Adrenal gland (tissue), 5 donors: Measurements from ENCODE around the gene FARP1.

ENCODE experiments used
- POLR2A ChIP-seq, 2 donors: fragments of 450-650 bp; IDR thresholded peaks; one replicate each; pipeline ENCODE4 v1.6.1; 2017; ENCODE audit warnings: antibody characterized with exemption in 2 of 2, mild to moderate bottlenecking in 2 of 2, moderate library complexity in 1 of 2
- TF ChIP-seq, protein P1 (sequence below), 6 experiments: fragments of 450-650 bp in 4 of 6; fragments of 200-600 bp in 2 of 6; sonication (generic) in 1 of 6; IDR thresholded peaks; 1 replicate in 5 of 6; 2 replicates in 1 of 6; pipeline versions ENCODE4 v1.5.1 to v1.8.0; 2016 to 2021; ENCODE audit warnings: antibody characterized with exemption in 6 of 6, mild to moderate bottlenecking in 2 of 6, moderate library complexity in 1 of 6
- donor health status: DM: no; HTN: no; CAD: no.

DNA sequence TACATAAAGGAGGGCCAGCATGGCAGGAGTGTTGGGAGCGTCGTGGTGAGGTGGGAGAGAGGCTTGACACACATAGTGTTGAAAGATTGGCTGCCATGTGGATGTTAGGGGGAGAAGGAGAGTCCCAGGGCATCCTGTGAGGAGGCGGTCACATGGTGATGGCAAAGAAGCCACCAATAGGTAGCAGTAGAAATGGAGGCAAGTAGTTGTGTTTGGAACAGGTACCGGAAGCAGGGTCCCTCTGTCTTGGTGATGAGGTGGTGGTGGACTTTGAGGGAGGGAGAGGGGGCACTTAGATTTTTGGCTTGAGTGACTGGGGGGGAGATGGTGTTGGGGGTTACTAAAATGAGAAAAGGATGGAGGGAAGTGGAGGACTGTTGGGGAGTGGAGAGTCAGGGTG, 227.4 kb downstream of the FARP1 start:
- TF ChIP-seq POLR2A (IDR thresholded peaks at IDR 0.05): no peak
- TF ChIP-seq, protein P1, sequence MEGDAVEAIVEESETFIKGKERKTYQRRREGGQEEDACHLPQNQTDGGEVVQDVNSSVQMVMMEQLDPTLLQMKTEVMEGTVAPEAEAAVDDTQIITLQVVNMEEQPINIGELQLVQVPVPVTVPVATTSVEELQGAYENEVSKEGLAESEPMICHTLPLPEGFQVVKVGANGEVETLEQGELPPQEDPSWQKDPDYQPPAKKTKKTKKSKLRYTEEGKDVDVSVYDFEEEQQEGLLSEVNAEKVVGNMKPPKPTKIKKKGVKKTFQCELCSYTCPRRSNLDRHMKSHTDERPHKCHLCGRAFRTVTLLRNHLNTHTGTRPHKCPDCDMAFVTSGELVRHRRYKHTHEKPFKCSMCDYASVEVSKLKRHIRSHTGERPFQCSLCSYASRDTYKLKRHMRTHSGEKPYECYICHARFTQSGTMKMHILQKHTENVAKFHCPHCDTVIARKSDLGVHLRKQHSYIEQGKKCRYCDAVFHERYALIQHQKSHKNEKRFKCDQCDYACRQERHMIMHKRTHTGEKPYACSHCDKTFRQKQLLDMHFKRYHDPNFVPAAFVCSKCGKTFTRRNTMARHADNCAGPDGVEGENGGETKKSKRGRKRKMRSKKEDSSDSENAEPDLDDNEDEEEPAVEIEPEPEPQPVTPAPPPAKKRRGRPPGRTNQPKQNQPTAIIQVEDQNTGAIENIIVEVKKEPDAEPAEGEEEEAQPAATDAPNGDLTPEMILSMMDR (IDR thresholded peaks at IDR 0.05): no peak
